Calu3 (cell line): ENCODE measurements around the gene TASP1. TPM values are rescaled to one million over a fixed set of nuclear protein-coding genes. Genes with fewer than 3 reads are reported as not detected.

ENCODE experiments used
- BruUV-seq: library from RNA; stranded (reverse); fragments of 400-500 nt; replicated peaks from 2 replicates; lab custom pipeline; 2021; lab: Mats Ljungman, UMichigan
- CTCF ChIA-PET: fragments of 300-600 bp; sonication (Branson Sonifier 250); formaldehyde crosslinking; loops from one replicate; lab custom pipeline; 2022; ENCODE audit warnings: antibody characterized with exemption; lab: Charles Lee
- DNase-seq: peaks from one replicate; pipeline ENCODE4 v3.0.0; 2022
- H3K27ac Mint-ChIP-seq: one replicate; pipeline ENCODE4 v1.8.0; 2022; ENCODE audit warnings: mixed read lengths; ENCODE audit not compliant: unreplicated experiment
- H3K27me3 Mint-ChIP-seq: one replicate; pipeline ENCODE4 v1.8.0; 2022; ENCODE audit warnings: mixed read lengths; ENCODE audit not compliant: unreplicated experiment
- H3K36me3 Mint-ChIP-seq: one replicate; pipeline ENCODE4 v1.8.0; 2022; ENCODE audit warnings: mild to moderate bottlenecking, moderate library complexity, mixed read lengths; ENCODE audit not compliant: insufficient read depth, unreplicated experiment
- H3K4me1 Mint-ChIP-seq: one replicate; pipeline ENCODE4 v1.8.0; 2022; ENCODE audit warnings: mild to moderate bottlenecking, low read depth, mixed read lengths; ENCODE audit not compliant: unreplicated experiment
- H3K4me3 Mint-ChIP-seq: one replicate; pipeline ENCODE4 v1.8.0; 2022; ENCODE audit warnings: mild to moderate bottlenecking, low read depth, moderate library complexity, mixed read lengths; ENCODE audit not compliant: unreplicated experiment
- H3K9me3 Mint-ChIP-seq: one replicate; pipeline ENCODE4 v1.8.0; 2022; ENCODE audit warnings: low read depth, mixed read lengths; ENCODE audit not compliant: unreplicated experiment
- CTCF ChIP-seq: fragments of 200-600 bp; IDR thresholded peaks from one replicate; pipeline ENCODE4 v1.8.0; 2022; ENCODE audit warnings: antibody characterized with exemption; ENCODE audit not compliant: unreplicated experiment
- intact Hi-C: fragments of 100-400 bp; cut with micrococcal nuclease; formaldehyde crosslinking; loops from one replicate; pipeline ENCODE4 v1.10.0; 2022; ENCODE audit not compliant: unreplicated experiment
- total RNA-seq: library from RNA; stranded (reverse); gene quantifications from 2 replicates; pipeline ENCODE4 v1.2.3, GENCODE V29; 2022

Gene TASP1
- total RNA-seq, 1 experiment from 2014 or later, result 20.0 TPM

- no peak overlapping the region for H3K27ac Mint-ChIP-seq
- no TSS peak for BruUV-seq
- H3K4me1 Mint-ChIP-seq, result no peaks in the 10 kb centered on the region
- no peak for DNase-seq
- no peak for TF ChIP-seq CTCF
- CTCF ChIA-PET, result no interaction called here
- H3K27me3 Mint-ChIP-seq, result no peaks in the 10 kb centered on the region
- H3K36me3 Mint-ChIP-seq, result no peaks in the 10 kb centered on the region
- no peak overlapping the region for H3K4me3 Mint-ChIP-seq
- H3K9me3 Mint-ChIP-seq, result no peaks in the 10 kb centered on the region
- intact Hi-C loops, result no loop called here
Observed at GRCh38 chr20:13355941-13356486, 282.7 kb downstream of the TASP1 start.

- no peak overlapping the region for H3K27ac Mint-ChIP-seq
- H3K4me3 Mint-ChIP-seq, result no peak overlapping the region
- H3K4me1 Mint-ChIP-seq, result no peaks in the 10 kb centered on the region
- CTCF ChIA-PET, result interaction anchor here (0.6 kb wide), 1 partner anchor 643 kb away, joined by 5 read pairs; no protein-coding TSS in a partner anchor
- no peaks in the 10 kb centered on the region for H3K36me3 Mint-ChIP-seq
- DNase-seq, result no peak
- intact Hi-C loops, result no loop called here
- TF ChIP-seq CTCF, result no peak
- H3K27me3 Mint-ChIP-seq, result no peaks in the 10 kb centered on the region
- no TSS peak for BruUV-seq
- no peaks in the 10 kb centered on the region for H3K9me3 Mint-ChIP-seq
Observed at GRCh38 chr20:13355411-13355810, 283.3 kb downstream of the TASP1 start.

GRCh38 chr20:13353261-13353945 lies 285.3 kb downstream of the TASP1 start:
- H3K4me1 Mint-ChIP-seq, result no peaks in the 10 kb centered on the region
- no peaks in the 10 kb centered on the region for H3K36me3 Mint-ChIP-seq
- no peak overlapping the region for H3K4me3 Mint-ChIP-seq
- no peak overlapping the region for H3K27ac Mint-ChIP-seq
- no TSS peak for BruUV-seq
- intact Hi-C loops, result no loop called here
- CTCF ChIA-PET, result interaction anchor here (0.6 to 0.7 kb wide), 2 partner anchors 11 to 259 kb away, joined by 3 read pairs; no protein-coding TSS in a partner anchor
- no peaks in the 10 kb centered on the region for H3K27me3 Mint-ChIP-seq
- no peak for DNase-seq
- no peaks in the 10 kb centered on the region for H3K9me3 Mint-ChIP-seq
- TF ChIP-seq CTCF, result no peak

GRCh38 chr20:13349235-13349604 lies 289.5 kb downstream of the TASP1 start:
- Mint-ChIP-seq H3K27me3 (no peaks in the 10 kb centered on the region), H3K4me1 (no peaks in the 10 kb centered on the region), H3K36me3 (no peaks in the 10 kb centered on the region), H3K4me3 (no peak overlapping the region), H3K27ac (no peak overlapping the region), H3K9me3 (no peaks in the 10 kb centered on the region)
- CTCF ChIA-PET, result no interaction called here
- DNase-seq, result no peak
- no peak for TF ChIP-seq CTCF
- intact Hi-C loops, result no loop called here
- BruUV-seq, result no TSS peak
